UCSD-AML1 (cell line): ENCODE measurements around the gene WDR76.

ENCODE experiments used
- DNase-seq: peaks from one replicate; lab custom pipeline; 2025; ENCODE audit not compliant: unreplicated experiment; lab: John Stamatoyannopoulos, UW

The WDR76 gene

GRCh38 chr15:43873651-43874050 is 46.8 kb downstream of the WDR76 start:
- no peak for DNase-seq

- DNase-seq: no peak
Measured at GRCh38 chr15:43876872-43877271, 50.1 kb downstream of the WDR76 start.

- DNase-seq: no peak
Measured at GRCh38 chr15:43877371-43877770, 50.6 kb downstream of the WDR76 start.

DNA sequence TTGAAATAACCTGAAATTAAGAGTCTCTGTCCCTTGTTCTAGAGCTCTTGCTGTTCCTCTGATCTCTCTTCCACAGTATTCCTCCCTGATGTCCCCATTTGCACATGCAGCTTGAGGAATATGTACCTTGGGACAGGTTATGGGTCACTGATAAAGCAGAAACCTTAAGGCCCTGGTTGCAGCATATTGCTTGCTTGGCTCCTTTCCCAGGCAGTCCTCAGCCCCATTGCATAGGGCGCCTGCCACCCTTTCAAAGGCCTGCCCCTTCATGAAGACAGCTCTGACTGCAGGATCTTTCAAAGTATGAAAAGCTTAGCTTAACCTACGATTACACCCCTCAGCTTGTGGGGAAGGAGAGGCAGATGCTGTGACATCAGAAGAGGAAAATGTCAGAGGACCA is 51.6 kb downstream of the WDR76 start:
- no peak for DNase-seq

GRCh38 chr15:43879386-43880355 is 52.9 kb downstream of the WDR76 start:
- no peak for DNase-seq

- no peak for DNase-seq
Measured at GRCh38 chr15:43880406-43881194, 53.8 kb downstream of the WDR76 start.

GRCh38 chr15:43881245-43881644 is 54.4 kb downstream of the WDR76 start:
- no peak for DNase-seq

DNA sequence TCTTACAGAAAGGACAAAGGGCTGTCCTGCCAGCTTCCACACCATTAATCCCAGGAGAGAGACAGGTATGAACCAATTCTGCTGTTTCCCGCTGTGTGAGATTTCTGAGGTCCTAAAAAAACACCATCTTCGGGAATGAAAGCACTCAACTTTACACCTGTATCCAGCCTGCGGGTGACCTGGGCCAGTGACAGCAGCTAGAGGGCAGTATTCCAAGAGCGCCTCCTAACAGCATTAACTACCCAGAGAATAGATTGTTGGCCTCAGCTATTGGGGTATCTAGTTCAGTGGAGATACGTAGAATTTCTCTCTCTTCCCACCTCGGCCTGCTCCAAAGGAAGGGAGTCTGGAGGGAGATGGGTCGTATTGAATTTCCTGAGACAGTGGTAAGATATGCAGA is 55.1 kb downstream of the WDR76 start:
- no peak for DNase-seq

- DNase-seq: no peak
Measured at GRCh38 chr15:43883571-43883970, 56.8 kb downstream of the WDR76 start.

DNA sequence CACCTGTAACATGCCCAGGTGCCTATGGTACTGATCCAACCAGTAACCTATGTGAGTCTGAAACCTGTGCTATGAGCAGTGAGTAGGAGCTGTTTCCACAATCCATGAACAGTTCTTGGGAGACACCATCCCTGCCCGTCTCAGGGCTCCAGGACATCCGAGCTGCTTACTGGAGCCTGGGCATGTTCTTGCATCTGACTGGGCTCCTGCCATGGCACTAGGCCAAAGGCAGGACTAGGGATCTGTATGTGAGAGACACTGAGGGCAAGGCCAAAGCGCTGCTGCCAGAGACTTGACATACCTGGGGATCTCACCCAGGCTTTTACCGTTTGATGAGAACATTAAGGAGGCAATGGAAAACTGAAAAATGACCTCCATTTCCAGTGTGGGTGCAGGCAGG is 59.8 kb downstream of the WDR76 start:
- no peak for DNase-seq

DNA sequence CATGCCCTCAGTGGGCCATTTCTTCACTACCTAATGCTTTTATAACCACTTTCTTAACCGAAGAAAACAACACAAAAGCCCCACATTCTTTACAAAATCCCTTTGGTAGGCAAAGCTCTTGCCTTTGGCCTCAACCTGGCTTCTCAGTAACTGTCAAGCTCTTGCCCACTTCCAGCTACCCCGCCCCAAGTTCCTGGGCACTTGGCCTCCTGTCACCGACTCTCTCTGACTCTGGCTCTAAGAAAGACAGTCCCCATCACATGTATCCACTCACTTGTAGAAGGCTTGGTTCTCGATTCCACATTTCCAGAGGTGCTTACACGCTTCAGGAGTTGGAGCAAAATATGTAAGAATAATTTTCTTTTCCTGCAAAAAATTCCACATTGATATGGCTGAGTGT is 61.1 kb downstream of the WDR76 start:
- no peak for DNase-seq

- no peak for DNase-seq
Measured at GRCh38 chr15:43889042-43889441, 62.2 kb downstream of the WDR76 start.

- DNase-seq: no peak
Measured at GRCh38 chr15:43893956-43894355, 67.2 kb downstream of the WDR76 start.

DNA sequence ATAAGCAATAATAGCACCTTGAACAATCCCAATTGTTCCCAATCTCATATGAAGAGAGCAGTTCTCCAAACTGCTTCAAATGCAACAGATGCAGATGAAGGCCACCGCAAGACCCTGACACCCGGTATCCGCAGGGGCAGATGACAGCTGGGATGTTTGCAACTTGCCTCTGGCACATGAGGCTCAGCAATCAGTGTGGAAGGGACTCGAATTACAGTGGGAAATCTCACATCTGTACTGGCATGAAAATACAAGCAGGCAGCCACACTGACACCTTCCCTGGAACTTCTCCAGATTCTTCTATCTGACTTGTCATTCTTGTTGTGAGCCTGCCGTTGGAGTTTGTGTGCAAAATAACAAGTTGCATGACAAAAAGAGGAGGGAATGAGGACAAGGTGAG is 68.8 kb downstream of the WDR76 start:
- DNase-seq: no peak

DNA sequence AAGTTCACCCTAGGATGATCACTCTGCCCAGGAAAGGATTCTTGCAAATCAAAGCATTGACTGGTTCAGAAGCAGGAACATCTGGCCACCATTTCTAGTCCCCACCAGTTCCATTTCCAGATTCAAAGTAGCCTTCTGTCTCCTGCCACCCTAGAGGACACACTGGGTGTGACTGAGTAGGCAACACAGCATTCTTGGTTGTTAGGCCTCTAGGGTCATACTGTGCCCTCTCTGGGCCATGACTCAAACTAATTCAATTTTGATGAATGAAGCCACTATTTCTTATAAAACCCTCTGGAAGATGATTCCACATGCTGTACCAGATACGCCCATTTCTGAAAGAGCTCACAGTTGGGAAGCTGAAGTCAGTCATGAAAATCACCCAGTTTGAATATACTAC is 69.7 kb downstream of the WDR76 start:
- DNase-seq: no peak

GRCh38 chr15:43898891-43899290 is 72.1 kb downstream of the WDR76 start:
- no peak for DNase-seq

- no peak for DNase-seq
Measured at GRCh38 chr15:43899928-43900327, 73.1 kb downstream of the WDR76 start.

- DNase-seq: no peak
Measured at GRCh38 chr15:43900996-43901395, 74.2 kb downstream of the WDR76 start.

DNA sequence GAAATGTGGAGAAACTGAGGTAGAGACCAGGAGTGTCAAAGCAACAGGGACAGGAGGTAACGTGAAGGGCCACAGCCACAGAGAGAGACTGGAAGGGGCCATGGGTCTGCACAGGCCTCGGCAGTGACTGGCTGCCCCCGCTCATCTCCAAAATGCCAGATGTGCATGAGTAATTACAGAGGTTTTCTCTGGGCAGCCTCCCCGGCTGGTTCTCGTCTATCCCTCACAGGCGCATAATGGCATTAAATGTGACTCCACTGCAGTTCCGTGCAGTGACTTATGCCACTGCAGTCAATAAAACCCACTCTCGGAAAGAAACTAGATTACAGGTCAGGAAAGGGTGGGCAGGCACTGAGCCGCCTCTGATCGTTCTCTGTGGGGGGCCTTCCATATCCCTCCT is 74.7 kb downstream of the WDR76 start:
- DNase-seq: no peak

DNA sequence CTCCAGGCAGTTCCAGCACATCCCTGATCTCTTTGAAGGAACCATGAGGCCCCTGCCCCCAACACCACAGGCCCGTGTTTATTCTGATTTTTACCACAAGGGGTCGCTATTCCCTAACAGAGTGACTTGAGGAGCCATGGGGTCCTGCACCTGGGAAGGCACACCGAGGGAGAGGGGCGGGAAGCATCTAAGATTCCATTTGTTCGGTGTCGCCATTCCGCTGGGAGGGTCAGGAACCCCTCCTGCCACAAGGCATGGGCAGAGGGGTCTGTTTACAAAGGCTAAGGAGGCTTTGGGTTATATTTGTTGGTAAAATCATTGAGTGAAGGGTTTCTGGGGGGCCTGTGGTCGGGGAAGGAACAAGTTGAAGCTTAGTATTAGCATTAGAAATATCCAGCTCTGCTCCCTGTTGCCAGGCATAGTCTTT is 77.1 kb downstream of the WDR76 start:
- DNase-seq: peak; percentile 46

DNA sequence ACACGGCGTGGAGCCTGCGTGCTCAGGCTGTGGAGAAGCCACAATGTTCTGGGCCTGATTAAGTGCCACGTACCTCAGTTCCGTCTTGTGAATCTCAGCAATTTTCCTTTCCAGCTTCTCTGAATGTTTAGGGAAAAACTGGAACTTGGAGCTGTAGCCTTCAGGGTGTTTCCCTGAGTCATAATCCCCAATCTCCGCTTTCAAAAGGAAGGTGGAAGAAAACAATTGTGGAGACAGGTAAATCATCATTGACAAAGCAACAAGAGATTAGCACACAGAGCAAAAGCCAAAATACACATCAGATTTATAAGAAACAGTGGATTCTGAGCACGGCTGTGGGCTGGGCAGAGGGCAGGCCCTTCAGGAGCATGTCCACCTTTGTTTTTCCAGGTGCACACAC is 79.0 kb downstream of the WDR76 start:
- no peak for DNase-seq

- DNase-seq: no peak
Measured at GRCh38 chr15:43908516-43909050, 81.8 kb downstream of the WDR76 start.
